Activated T-helper 2 cell treated with anti-CD3 and anti-CD28 coated beads, Interferon-gamma antibody, Interleukin-2, Interleukin-4, amounts not matched to agents 10 μg/mL and 5 μg/mL and 100 μg/mL, durations not matched to agents 14 hours and 24 hours and 36 hours (primary cell): ENCODE data around the gene DGUOK. TPM values are rescaled to one million over a fixed set of nuclear protein-coding genes. Genes with fewer than 3 reads are reported as not detected.

ENCODE experiments used
- DNase-seq: peaks from one replicate; pipeline ENCODE4 v3.0.0; 2021; ENCODE audit warnings: low spot score
- H3K27ac Mint-ChIP-seq: one replicate; pipeline ENCODE4 v1.8.0; 2021; ENCODE audit warnings: mixed read lengths
- H3K27me3 Mint-ChIP-seq: one replicate; pipeline ENCODE4 v1.8.0; 2021; ENCODE audit warnings: low read depth, mixed read lengths
- H3K36me3 Mint-ChIP-seq: one replicate; pipeline ENCODE4 v1.8.0; 2021; ENCODE audit warnings: low read depth, mixed read lengths
- H3K4me1 Mint-ChIP-seq: one replicate; pipeline ENCODE4 v1.8.0; 2021; ENCODE audit warnings: low read depth, mixed read lengths
- H3K4me3 Mint-ChIP-seq: one replicate; pipeline ENCODE4 v1.8.0; 2021; ENCODE audit warnings: low read depth, mild to moderate bottlenecking, moderate library complexity, mixed read lengths
- H3K9me3 Mint-ChIP-seq: one replicate; pipeline ENCODE4 v1.8.0; 2021; ENCODE audit warnings: mixed read lengths
- intact Hi-C: fragments of 100-400 bp; cut with micrococcal nuclease; formaldehyde crosslinking; loops from one replicate; pipeline ENCODE4 v1.15.1; 2023
- total RNA-seq: library from RNA; stranded (reverse); gene quantifications from 2 replicates; pipeline ENCODE4 v1.2.3, GENCODE V29; 2022

The DGUOK gene
- total RNA-seq, 1 donor from 2014 or later, result 90.9 TPM

DNA sequence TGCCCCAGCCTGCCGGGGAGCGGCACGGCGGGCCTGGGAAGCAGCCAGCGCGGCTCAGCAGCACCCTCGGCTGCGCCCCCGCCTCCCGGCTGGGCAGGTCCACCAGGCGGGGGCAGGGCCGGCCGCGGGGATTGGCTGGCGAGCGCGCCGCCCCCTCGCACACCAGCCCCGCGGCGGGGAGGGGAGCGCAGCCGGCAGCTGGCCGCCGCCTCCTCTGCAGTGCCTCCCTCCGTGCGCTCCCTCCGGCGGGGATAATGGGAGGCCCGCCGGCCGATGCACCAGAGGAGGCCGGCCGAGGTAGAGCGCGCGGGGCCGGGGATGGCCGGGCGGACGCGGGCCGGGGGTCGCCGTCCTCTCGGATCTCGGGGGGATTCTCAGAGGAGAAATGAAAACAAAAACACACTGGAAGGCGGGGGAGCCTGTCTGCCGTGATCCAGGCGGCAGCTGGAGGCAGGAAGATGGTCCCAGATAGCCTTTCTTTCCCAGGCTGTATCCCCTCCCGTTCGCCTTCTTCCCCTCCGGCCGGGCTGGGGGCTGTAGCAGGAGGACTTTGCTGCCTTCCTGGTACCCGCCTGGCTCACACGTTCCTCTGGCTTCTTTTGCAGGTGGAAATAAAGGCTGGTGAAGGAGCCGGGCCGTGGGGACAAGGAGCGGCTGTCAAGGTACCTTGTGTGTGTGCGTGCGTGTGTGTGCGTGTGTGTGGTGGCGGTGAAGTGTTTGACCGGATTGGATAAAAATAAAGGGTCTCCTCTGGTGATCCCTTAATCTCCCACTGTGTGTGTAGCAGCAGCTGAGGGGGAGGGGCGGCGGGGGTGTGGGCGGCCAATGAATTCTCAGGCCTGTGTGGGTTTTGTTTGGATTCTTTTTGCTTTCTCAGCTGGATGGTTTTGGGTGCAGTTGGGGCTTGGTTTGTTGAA, 76.1 kb downstream of the DGUOK start:
- no peak overlapping the region for H3K27ac Mint-ChIP-seq
- peaks cover 69% of the 10 kb centered on the region for H3K4me1 Mint-ChIP-seq
- peak overlapping the region; percentile 79 for H3K4me3 Mint-ChIP-seq
- peak; percentile 76 for DNase-seq
- peaks cover 22% of the 10 kb centered on the region for H3K36me3 Mint-ChIP-seq
- H3K9me3 Mint-ChIP-seq, result no peaks in the 10 kb centered on the region
- intact Hi-C loops, result loop anchor here (5.0 kb wide), 2 partner anchors 40 to 170 kb away; no protein-coding TSS in a partner anchor
- H3K27me3 Mint-ChIP-seq, result no peaks in the 10 kb centered on the region

DNA sequence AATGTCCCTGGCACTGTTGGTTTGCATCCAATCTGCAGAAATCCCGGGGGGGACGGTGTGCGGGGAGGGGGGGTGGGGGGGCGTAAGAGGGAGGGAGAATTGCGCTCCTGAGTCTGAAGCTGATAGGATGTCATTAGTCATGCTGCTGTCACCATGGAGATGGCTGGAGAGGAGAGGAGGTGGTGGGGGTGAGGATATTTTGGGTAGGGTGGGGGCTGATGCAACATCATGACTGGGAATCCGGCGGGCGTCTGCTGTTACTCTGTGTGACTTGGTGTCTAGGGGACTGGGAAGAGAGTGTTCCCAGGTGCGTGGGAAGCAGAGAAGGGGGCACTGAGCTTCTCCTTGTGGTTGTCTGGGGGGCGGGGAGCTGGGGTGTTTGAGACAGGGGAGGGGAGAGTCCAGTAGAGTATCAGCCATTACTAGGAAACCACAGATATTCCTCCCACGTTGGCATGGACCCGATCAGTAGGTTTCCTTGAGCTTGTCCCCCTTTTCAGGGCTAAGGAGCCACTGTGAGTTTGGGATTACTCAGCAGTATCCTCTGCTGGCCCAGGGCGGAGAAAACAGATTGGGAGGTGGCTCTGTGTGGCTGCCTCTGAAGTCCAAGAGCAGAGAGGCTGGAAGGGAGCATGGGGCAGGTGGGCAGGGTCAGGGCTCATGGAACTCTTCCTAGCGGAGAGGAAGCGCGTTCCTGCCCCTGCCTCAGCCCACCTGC, 77.0 kb downstream of the DGUOK start:
- DNase-seq, result no peak
- H3K4me1 Mint-ChIP-seq, result peaks cover 61% of the 10 kb centered on the region

DNA sequence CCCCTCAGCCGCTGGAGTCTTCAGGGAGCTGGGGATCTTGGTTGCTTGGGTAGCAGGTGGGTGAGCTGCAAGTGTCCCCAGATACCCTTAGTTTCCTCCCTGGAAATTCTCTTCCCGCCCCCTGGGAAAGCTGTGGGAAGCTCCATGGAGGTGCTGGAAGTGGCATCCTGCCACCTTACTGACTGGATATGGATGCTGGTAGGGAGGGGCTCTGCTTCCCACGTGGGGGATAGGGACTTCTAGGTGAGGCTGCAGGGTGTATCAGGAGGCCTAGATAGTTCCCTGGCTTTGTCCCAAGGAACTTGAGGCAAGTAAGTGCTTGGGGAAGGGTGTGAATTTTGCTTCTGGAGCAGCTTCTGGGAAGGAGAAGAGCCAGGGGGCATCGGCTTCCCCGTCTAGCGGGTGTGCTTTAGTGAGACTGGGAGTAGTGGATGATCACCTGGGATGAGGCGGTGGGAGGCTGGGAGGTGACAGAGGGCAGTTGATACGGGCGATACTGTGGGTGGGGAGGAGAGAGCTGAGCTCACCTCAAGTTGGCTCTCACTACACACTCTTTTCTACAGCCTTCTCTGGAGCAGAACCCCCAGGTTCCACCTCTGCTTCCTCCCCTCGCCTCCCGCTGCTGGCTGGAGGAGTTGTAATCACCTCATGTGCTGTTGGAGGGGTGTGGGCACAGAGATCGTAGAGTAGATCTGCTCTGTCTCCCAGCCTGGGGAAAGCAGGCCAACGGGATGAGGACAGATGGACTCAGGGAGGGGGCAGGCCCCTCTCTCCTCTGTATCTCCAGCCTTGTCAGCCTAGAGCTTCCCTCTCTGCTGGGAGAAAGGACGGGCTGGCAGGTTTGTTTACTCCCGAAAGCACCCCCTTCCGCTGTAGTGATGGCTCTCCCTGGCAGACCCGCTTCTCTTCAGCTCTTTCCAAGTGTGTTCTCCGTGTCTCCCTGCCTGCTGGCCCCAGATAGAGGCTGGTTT, 77.8 kb downstream of the DGUOK start:
- peaks cover 53% of the 10 kb centered on the region for H3K4me1 Mint-ChIP-seq
- H3K4me3 Mint-ChIP-seq, result peak overlapping the region; percentile 19
- H3K9me3 Mint-ChIP-seq, result no peaks in the 10 kb centered on the region
- H3K36me3 Mint-ChIP-seq, result peaks cover 25% of the 10 kb centered on the region
- intact Hi-C loops, result loop anchor here (5.0 kb wide), 2 partner anchors 42 to 172 kb away; no protein-coding TSS in a partner anchor
- H3K27me3 Mint-ChIP-seq, result no peaks in the 10 kb centered on the region
- H3K27ac Mint-ChIP-seq, result no peak overlapping the region
- DNase-seq, result no peak

More for the DNA sequence above, 77.0 kb downstream of the DGUOK start:
- no peaks in the 10 kb centered on the region for H3K27me3 Mint-ChIP-seq
- H3K27ac Mint-ChIP-seq, result no peak overlapping the region
- H3K4me3 Mint-ChIP-seq, result peak overlapping the region; percentile 51
- no peaks in the 10 kb centered on the region for H3K9me3 Mint-ChIP-seq
- H3K36me3 Mint-ChIP-seq, result peaks cover 25% of the 10 kb centered on the region
- intact Hi-C loops, result loop anchor here (5.0 kb wide), 2 partner anchors 41 to 171 kb away; no protein-coding TSS in a partner anchor

DNA sequence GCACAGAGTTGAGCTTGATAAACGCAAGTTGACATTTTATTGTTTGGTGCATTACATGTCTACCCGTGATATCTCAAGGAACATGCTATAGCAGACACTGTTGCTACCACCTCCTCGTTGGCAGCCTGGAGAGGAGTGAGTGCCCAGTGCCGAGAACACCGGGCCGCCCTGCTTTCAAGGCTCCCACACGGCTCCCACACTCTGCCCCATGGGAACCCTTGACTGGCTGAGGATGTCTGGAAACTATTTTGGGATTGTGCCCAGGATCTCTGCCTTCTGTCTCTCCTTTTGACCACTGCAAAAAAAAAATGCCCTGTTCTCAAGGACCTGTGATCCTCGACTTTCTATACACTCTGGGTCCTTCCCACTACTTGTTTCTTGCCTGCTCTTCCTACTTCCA, 79.1 kb downstream of the DGUOK start:
- Mint-ChIP-seq H3K36me3 (peaks cover 25% of the 10 kb centered on the region), H3K9me3 (no peaks in the 10 kb centered on the region), H3K27ac (no peak overlapping the region), H3K4me1 (peaks cover 41% of the 10 kb centered on the region), H3K27me3 (no peaks in the 10 kb centered on the region), H3K4me3 (no peak overlapping the region)
- DNase-seq, result no peak
- intact Hi-C loops, result no loop called here

DNA sequence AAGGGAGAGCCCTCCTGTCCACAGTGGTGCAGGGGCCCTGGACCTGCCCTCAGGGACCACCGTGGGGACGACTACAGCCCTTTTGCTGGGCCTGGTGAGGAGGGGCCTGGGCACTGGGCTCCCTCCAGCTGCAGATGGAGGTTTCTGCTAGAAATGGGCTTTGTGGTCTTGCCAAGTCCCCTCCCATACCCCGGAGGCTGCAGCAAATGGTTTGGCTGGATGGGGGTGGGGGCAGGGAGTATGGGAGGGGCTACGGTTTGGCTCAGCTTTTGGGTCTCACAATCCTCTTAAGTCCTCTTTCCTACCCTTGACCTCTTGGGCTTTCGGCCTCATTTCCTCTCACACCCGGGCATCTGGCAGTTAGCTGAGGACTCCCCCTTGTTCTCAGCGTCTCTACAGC, 79.8 kb downstream of the DGUOK start:
- Mint-ChIP-seq H3K27ac (no peak overlapping the region), H3K4me3 (no peak overlapping the region), H3K36me3 (peaks cover 25% of the 10 kb centered on the region), H3K9me3 (no peaks in the 10 kb centered on the region), H3K27me3 (no peaks in the 10 kb centered on the region), H3K4me1 (peaks cover 34% of the 10 kb centered on the region)
- intact Hi-C loops, result no loop called here
- no peak for DNase-seq

DNA sequence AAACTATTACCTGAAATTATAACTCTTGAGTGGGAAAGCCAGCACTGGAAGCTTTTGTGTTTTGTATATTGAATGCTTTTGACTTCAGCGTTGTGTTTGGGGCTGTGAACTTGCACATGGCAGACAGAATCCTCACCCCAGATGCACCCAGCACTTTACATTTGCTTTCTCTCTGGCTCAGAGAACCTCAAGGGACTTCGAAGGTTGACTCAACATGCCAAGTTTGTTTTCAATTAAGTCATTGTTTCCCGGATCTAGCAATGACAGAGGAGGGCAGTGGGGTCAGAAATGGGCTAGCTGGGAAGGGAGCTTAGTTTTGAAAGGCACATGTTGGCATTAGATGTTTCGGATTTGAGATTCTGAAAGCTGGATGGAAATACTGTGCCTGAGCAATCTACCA, 80.4 kb downstream of the DGUOK start:
- no peaks in the 10 kb centered on the region for H3K9me3 Mint-ChIP-seq
- H3K27me3 Mint-ChIP-seq, result no peaks in the 10 kb centered on the region
- H3K27ac Mint-ChIP-seq, result no peak overlapping the region
- no peak overlapping the region for H3K4me3 Mint-ChIP-seq
- no peak for DNase-seq
- peaks cover 29% of the 10 kb centered on the region for H3K4me1 Mint-ChIP-seq
- peaks cover 25% of the 10 kb centered on the region for H3K36me3 Mint-ChIP-seq
- intact Hi-C loops, result no loop called here

DNA sequence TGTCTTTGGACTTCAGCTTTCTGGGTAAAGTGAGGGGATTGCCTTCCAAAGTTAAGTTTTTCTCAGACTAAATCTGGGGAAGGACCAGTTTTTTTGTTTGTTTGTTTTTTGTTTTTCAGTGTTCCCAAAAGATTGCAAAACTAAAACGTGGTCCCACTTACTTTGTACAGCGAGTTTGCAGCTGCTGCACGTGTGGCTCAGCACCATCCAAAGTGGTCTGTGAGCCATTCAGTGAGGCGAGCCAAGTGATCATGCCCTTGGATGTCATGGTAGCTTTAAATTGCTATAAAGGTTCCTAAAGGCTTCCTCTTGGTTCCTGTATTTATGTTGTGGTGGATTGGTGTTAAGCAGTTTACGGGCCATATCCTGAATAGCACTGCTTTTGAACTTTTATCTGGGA, 81.0 kb downstream of the DGUOK start:
- Mint-ChIP-seq H3K27me3 (no peaks in the 10 kb centered on the region), H3K4me3 (no peak overlapping the region), H3K36me3 (peaks cover 29% of the 10 kb centered on the region), H3K4me1 (peaks cover 29% of the 10 kb centered on the region), H3K27ac (no peak overlapping the region), H3K9me3 (no peaks in the 10 kb centered on the region)
- intact Hi-C loops, result no loop called here
- DNase-seq, result no peak

Other genes with a start within 250 kb of the DGUOK start
- 31.9 and 36.0 TPM in 2 replicates for gene TPRKB, start 189.5 kb upstream of the DGUOK start, total RNA-seq
- gene DUSP11, start 146.8 kb upstream of the DGUOK start, total RNA-seq, result 35.2 and 40.1 TPM in 2 replicates
- gene C2orf78, start 142.7 kb upstream of the DGUOK start, total RNA-seq, result not detected in 2 replicates
- gene STAMBP, start 97.9 kb upstream of the DGUOK start, total RNA-seq, result 54.3 and 63.4 TPM in 2 replicates
- gene ACTG2, start 33.9 kb upstream of the DGUOK start, total RNA-seq, result 0.14 and 0.21 TPM in 2 replicates
- 23.5 and 23.6 TPM in 2 replicates for gene TET3, start 58.0 kb downstream of the DGUOK start, total RNA-seq
- gene BOLA3, start 221.0 kb downstream of the DGUOK start, total RNA-seq, result 91.2 and 92.7 TPM in 2 replicates